Keratinocyte (primary cell): ENCODE data around the gene MROH2A. TPM values are rescaled to one million over a fixed set of nuclear protein-coding genes. Genes with fewer than 3 reads are reported as not detected.

ENCODE experiments used
- DNase-seq: peaks from one replicate; pipeline ENCODE4 v3.0.0-alpha.2; 2011; ENCODE audit warnings: low read depth, missing footprints, low spot score
- FAIRE-seq: peaks from 2 replicates; lab custom pipeline; 2011; peaks lifted over from hg19 to GRCh38; lab: Jason Lieb, UNC
- H2AFZ ChIP-seq: 2 replicates; pipeline ENCODE4 v1.6.0; 2012; ENCODE audit warnings: low read length, control low read depth, inconsistent platforms; ENCODE audit not compliant: control insufficient read depth
- H3K27ac ChIP-seq: 2 replicates; pipeline ENCODE4 v1.5.1; 2011; ENCODE audit warnings: low read length; ENCODE audit not compliant: control insufficient read depth, insufficient read depth
- H3K27me3 ChIP-seq: 3 replicates; pipeline ENCODE4 v1.6.0; 2011; ENCODE audit warnings: low read length; ENCODE audit not compliant: control insufficient read depth, insufficient read depth; ENCODE audit errors: extremely low read depth
- H3K36me3 ChIP-seq, 2 experiments: 2 replicates in 1 of 2; 3 replicates in 1 of 2; pipeline ENCODE4 v1.5.1; 2011; ENCODE audit warnings: low read length in 2 of 2, mild to moderate bottlenecking in 1 of 2; ENCODE audit not compliant: control insufficient read depth in 2 of 2, insufficient read depth in 2 of 2; ENCODE audit errors: extremely low read depth in 1 of 2
- H3K4me1 ChIP-seq: 3 replicates; pipeline ENCODE4 v1.5.1; 2011; ENCODE audit warnings: low read length; ENCODE audit not compliant: control insufficient read depth, insufficient read depth; ENCODE audit errors: extremely low read depth
- H3K4me2 ChIP-seq: 3 replicates; pipeline ENCODE4 v1.6.0; 2011; ENCODE audit warnings: low read depth, low read length; ENCODE audit not compliant: control insufficient read depth, insufficient read depth; ENCODE audit errors: extremely low read depth
- H3K4me3 ChIP-seq, 3 experiments: fragments of 200-600 bp in 1 of 3; sonication (generic) in 1 of 3; 2 replicates in 2 of 3; 3 replicates in 1 of 3; pipeline ENCODE4 v1.5.1; 2011 to 2016; ENCODE audit warnings: low read length in 3 of 3, mild to moderate bottlenecking in 3 of 3, control low read depth in 2 of 3, inconsistent platforms in 1 of 3, low read depth in 1 of 3, mixed read lengths in 1 of 3, mixed run types in 1 of 3, moderate library complexity in 1 of 3; ENCODE audit not compliant: control insufficient read depth in 2 of 3, insufficient read depth in 2 of 3; ENCODE audit errors: extremely low read depth in 1 of 3
- H3K79me2 ChIP-seq: 2 replicates; pipeline ENCODE4 v1.6.0; 2012; ENCODE audit warnings: low read length; ENCODE audit not compliant: control insufficient read depth, insufficient read depth
- H3K9ac ChIP-seq: 3 replicates; pipeline ENCODE4 v1.6.0; 2011; ENCODE audit warnings: low read length; ENCODE audit not compliant: control insufficient read depth, insufficient read depth; ENCODE audit errors: extremely low read depth
- H3K9me1 ChIP-seq: 3 replicates; pipeline ENCODE4 v1.6.0; 2011; ENCODE audit warnings: low read length; ENCODE audit not compliant: control insufficient read depth, insufficient read depth; ENCODE audit errors: extremely low read depth
- H3K9me3 ChIP-seq: 2 replicates; pipeline ENCODE4 v1.5.1; 2012; ENCODE audit warnings: low read depth, low read length; ENCODE audit not compliant: control insufficient read depth
- H4K20me1 ChIP-seq: 3 replicates; pipeline ENCODE4 v1.6.0; 2011; ENCODE audit warnings: low read length; ENCODE audit not compliant: control insufficient read depth, insufficient read depth; ENCODE audit errors: extremely low read depth
- CTCF ChIP-seq, 3 experiments: IDR thresholded peaks in 1 of 3; conservative IDR thresholded peaks in 1 of 3; optimal IDR thresholded peaks in 1 of 3; 2 replicates in 2 of 3; 3 replicates in 1 of 3; pipeline versions ENCODE3 to v1.5.1; 2011; ENCODE audit warnings: low read length in 3 of 3, mild to moderate bottlenecking in 3 of 3, moderate library complexity in 2 of 3, control low read depth in 1 of 3, inconsistent platforms in 1 of 3; ENCODE audit not compliant: insufficient read depth in 2 of 3; ENCODE audit errors: extremely low read depth in 1 of 3
- EZH2 ChIP-seq: IDR thresholded peaks from one replicate; pipeline ENCODE4 v1.6.1; 2012; ENCODE audit warnings: inconsistent platforms, mild to moderate bottlenecking, low read length, moderate library complexity
- dilution Hi-C: fragments of 300-500 bp; cut with MboI; formaldehyde crosslinking; loops from one replicate; pipeline ENCODE4 v1.7.0; 2020; ENCODE audit warnings: low sequenced_read_pairs; ENCODE audit not compliant: extremely low pct_ligation_motif_present
- polyA plus RNA-seq, 5 experiments: library from polyadenylated mRNA; depleted of rRNA in 3 of 5; stranded (reverse) in 3 of 5; stranded (forward) in 1 of 5; unstranded in 1 of 5; fragments of >200 nt; gene quantifications; 1 replicate in 1 of 5; 2 replicates in 3 of 5; 3 replicates in 1 of 5; pipeline versions ENCODE4 v1.2.1 to v1.2.3, GENCODE V29; 2011 to 2012; ENCODE audit warnings: missing spikeins in 2 of 5, low read depth in 1 of 5, low replicate concordance in 1 of 5

MROH2A gene
- polyA plus RNA-seq, 1 donor (not counting 4 experiments of a cell fraction or from before 2014, with no cell fraction given) = 0.33 TPM

GRCh38 chr2:233813236-233814055 is 35.3 kb downstream of the MROH2A start:
- Histone ChIP-seq H3K4me3 (no peak overlapping the region), H3K9me3 (no peaks in the 10 kb centered on the region), H3K27ac (no peak overlapping the region), H3K36me3 (no peaks in the 10 kb centered on the region), H3K9ac (no peak overlapping the region), H2AFZ (no peak overlapping the region), H3K27me3 (peaks cover 8% of the 10 kb centered on the region), H3K4me2 (no peak overlapping the region), H4K20me1 (no peaks in the 10 kb centered on the region), H3K4me1 (no peaks in the 10 kb centered on the region), H3K79me2 (no peaks in the 10 kb centered on the region), H3K9me1 (no peaks in the 10 kb centered on the region)
- no peak for TF ChIP-seq CTCF (optimal IDR thresholded peaks at IDR 0.05 in 1 of 3, IDR thresholded peaks at IDR 0.05 in 1 of 3, conservative IDR thresholded peaks at IDR 0.05 in 1 of 3; ENCODE audit: extremely low read depth in 1 of 3, insufficient read depth in 2 of 3, low read length in 3 of 3)
- TF ChIP-seq EZH2 = no peak
- FAIRE-seq = no peak
- dilution Hi-C loops = no loop called here
- no peak for DNase-seq

GRCh38 chr2:233814056-233814835 is 36.1 kb downstream of the MROH2A start:
- Histone ChIP-seq H3K27me3 (peaks cover 8% of the 10 kb centered on the region), H3K9me3 (no peaks in the 10 kb centered on the region), H3K9me1 (no peaks in the 10 kb centered on the region), H3K4me1 (no peaks in the 10 kb centered on the region), H3K4me2 (no peak overlapping the region), H3K4me3 (no peak overlapping the region), H4K20me1 (no peaks in the 10 kb centered on the region), H3K79me2 (no peaks in the 10 kb centered on the region), H3K9ac (no peak overlapping the region), H3K27ac (no peak overlapping the region), H3K36me3 (no peaks in the 10 kb centered on the region), H2AFZ (no peak overlapping the region)
- peak; percentile 23 for FAIRE-seq
- dilution Hi-C loops = no loop called here
- TF ChIP-seq CTCF (optimal IDR thresholded peaks at IDR 0.05 in 1 of 3, IDR thresholded peaks at IDR 0.05 in 1 of 3, conservative IDR thresholded peaks at IDR 0.05 in 1 of 3; ENCODE audit: extremely low read depth in 1 of 3, insufficient read depth in 2 of 3, low read length in 3 of 3) (no peak), EZH2 (no peak)
- no peak for DNase-seq
